ENCODE results near the gene MORC2.

Gene MORC2

GRCh38 chr22:30948930-30949342 is 19.6 kb downstream of the MORC2 start:
- DNase-seq = no peak

GRCh38 chr22:30947816-30948454 is 20.6 kb downstream of the MORC2 start:
- DNase-seq = peak in 3 of 6 experiments; percentile 5 to 62 (median 58)

GRCh38 chr22:30947173-30947815 is 21.3 kb downstream of the MORC2 start:
- no peak for DNase-seq

- no peak for DNase-seq
These were observed 22.2 kb downstream of the MORC2 start for GRCh38 chr22:30946354-30946753.

- no peak for DNase-seq
These were observed 22.9 kb downstream of the MORC2 start for GRCh38 chr22:30945653-30946052.

GRCh38 chr22:30944986-30945385 is 23.6 kb downstream of the MORC2 start:
- DNase-seq = no peak

GRCh38 chr22:30943368-30943767 is 25.2 kb downstream of the MORC2 start:
- DNase-seq = peak; percentile 39 to 79 (median 63)

- peak in 2 of 6 experiments; percentile 8 to 36 for DNase-seq
These were observed 27.2 kb downstream of the MORC2 start for GRCh38 chr22:30941363-30941740.

- peak; percentile 14 to 73 (median 44) for DNase-seq
These were observed 27.8 kb downstream of the MORC2 start for GRCh38 chr22:30940685-30941362.

- DNase-seq = no peak
These were observed 34.5 kb downstream of the MORC2 start for GRCh38 chr22:30934053-30934452.

- no peak for DNase-seq
These were observed 35.1 kb downstream of the MORC2 start for GRCh38 chr22:30933457-30933856.

GRCh38 chr22:30932661-30933060 is 35.9 kb downstream of the MORC2 start:
- no peak for DNase-seq

GRCh38 chr22:30931541-30932300 is 36.9 kb downstream of the MORC2 start:
- no peak for DNase-seq

- no peak for DNase-seq
These were observed 38.3 kb downstream of the MORC2 start for GRCh38 chr22:30930228-30930627.

GRCh38 chr22:30928401-30928800 is 40.2 kb downstream of the MORC2 start:
- no peak for DNase-seq

- no peak for DNase-seq
These were observed 40.8 kb downstream of the MORC2 start for GRCh38 chr22:30927806-30928205.

GRCh38 chr22:30926706-30927105 is 41.9 kb downstream of the MORC2 start:
- no peak for DNase-seq

GRCh38 chr22:30925667-30926066 is 42.9 kb downstream of the MORC2 start:
- DNase-seq = no peak

GRCh38 chr22:30923168-30923900 is 45.2 kb downstream of the MORC2 start:
- no peak for DNase-seq

GRCh38 chr22:30922151-30922611 is 46.4 kb downstream of the MORC2 start:
- peak; percentile 38 to 80 (median 78) for DNase-seq

- no peak for DNase-seq
These were observed 47.5 kb downstream of the MORC2 start for GRCh38 chr22:30921108-30921507.

- DNase-seq = peak; percentile 49 to 84 (median 78)
These were observed 48.2 kb downstream of the MORC2 start for GRCh38 chr22:30920407-30920806.

GRCh38 chr22:30919973-30920372 is 48.6 kb downstream of the MORC2 start:
- DNase-seq = no peak
